ENCODE measurements around the gene PPP1R37.

PPP1R37 gene

DNA sequence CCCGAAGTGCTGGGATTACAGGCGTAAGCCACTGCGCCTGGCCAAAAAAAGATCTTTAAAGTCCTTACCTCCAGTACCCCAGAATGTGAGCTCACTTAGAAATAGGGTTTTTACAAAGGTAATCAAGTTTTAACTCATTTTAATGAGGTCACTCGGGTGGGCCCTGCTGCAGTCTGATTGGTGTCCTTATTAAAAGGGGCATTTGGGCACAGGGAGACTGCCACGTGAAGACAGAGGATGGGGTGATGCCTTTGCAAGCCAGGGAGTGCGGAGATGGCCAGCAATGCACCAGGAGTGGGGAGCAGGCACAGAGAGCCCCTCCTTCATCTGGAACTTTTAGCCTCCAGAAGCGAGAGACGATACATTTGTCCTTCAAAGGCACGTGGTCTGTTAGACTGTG is 56.1 kb downstream of the PPP1R37 start:
- H3K4me2 ChIP-seq, result no peak overlapping the region
- no peaks in the 10 kb centered on the region for H3K36me3 ChIP-seq (ENCODE audit: insufficient read depth)
- H3K4me1 ChIP-seq (ENCODE audit: low read depth, poor library complexity, severe bottlenecking), result no peaks in the 10 kb centered on the region
- H3K79me2 ChIP-seq (ENCODE audit: insufficient read depth, low read depth), result no peaks in the 10 kb centered on the region
- H3K4me3 ChIP-seq (IDR thresholded peaks at IDR 0.05; ENCODE audit: insufficient read depth, low read depth, low read length), result no peak overlapping the region
- no peaks in the 10 kb centered on the region for H3K27me3 ChIP-seq (ENCODE audit: insufficient read depth, low read depth)
- no peaks in the 10 kb centered on the region for H4K20me1 ChIP-seq (ENCODE audit: insufficient read depth)
- H3K9ac ChIP-seq, result no peak overlapping the region
- no peak overlapping the region for H3K27ac ChIP-seq
- TF ChIP-seq, protein P1, sequence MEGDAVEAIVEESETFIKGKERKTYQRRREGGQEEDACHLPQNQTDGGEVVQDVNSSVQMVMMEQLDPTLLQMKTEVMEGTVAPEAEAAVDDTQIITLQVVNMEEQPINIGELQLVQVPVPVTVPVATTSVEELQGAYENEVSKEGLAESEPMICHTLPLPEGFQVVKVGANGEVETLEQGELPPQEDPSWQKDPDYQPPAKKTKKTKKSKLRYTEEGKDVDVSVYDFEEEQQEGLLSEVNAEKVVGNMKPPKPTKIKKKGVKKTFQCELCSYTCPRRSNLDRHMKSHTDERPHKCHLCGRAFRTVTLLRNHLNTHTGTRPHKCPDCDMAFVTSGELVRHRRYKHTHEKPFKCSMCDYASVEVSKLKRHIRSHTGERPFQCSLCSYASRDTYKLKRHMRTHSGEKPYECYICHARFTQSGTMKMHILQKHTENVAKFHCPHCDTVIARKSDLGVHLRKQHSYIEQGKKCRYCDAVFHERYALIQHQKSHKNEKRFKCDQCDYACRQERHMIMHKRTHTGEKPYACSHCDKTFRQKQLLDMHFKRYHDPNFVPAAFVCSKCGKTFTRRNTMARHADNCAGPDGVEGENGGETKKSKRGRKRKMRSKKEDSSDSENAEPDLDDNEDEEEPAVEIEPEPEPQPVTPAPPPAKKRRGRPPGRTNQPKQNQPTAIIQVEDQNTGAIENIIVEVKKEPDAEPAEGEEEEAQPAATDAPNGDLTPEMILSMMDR (conservative IDR thresholded peaks at IDR 0.05; ENCODE audit: low read depth, low read length), result no peak
- H2AFZ ChIP-seq (ENCODE audit: low read depth), result no peak overlapping the region

DNA sequence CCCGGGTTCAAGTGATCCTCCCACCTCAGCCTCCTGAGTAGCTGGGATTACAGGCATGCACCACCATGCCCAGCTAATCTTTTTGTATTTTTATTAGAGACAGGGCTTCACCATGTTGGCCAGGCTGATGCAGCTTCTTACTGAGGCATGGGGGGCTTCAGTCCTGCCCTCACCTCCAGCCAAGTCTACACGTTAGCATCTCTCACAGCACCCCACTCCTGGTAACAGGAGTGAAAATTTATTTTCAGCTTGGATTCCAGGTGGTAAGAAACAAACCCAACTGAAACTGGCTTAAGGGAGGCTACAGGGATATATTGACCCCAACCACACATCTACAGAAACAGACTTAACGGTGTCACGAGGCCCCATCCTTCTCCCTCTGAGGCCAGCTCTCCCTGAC is 57.2 kb downstream of the PPP1R37 start:
- H3K9ac ChIP-seq, result no peak overlapping the region
- no peak overlapping the region for H3K27ac ChIP-seq
- no peaks in the 10 kb centered on the region for H3K4me1 ChIP-seq (ENCODE audit: low read depth, poor library complexity, severe bottlenecking)
- no peaks in the 10 kb centered on the region for H3K27me3 ChIP-seq (ENCODE audit: insufficient read depth, low read depth)
- H3K4me2 ChIP-seq, result no peak overlapping the region
- H2AFZ ChIP-seq (ENCODE audit: low read depth), result no peak overlapping the region
- no peaks in the 10 kb centered on the region for H3K79me2 ChIP-seq (ENCODE audit: insufficient read depth, low read depth)
- H3K36me3 ChIP-seq (ENCODE audit: insufficient read depth), result no peaks in the 10 kb centered on the region
- no peaks in the 10 kb centered on the region for H4K20me1 ChIP-seq (ENCODE audit: insufficient read depth)
- TF ChIP-seq, protein P1 (conservative IDR thresholded peaks at IDR 0.05; ENCODE audit: low read depth, low read length), result no peak
- no peak overlapping the region for H3K4me3 ChIP-seq (IDR thresholded peaks at IDR 0.05; ENCODE audit: insufficient read depth, low read depth, low read length)

DNA sequence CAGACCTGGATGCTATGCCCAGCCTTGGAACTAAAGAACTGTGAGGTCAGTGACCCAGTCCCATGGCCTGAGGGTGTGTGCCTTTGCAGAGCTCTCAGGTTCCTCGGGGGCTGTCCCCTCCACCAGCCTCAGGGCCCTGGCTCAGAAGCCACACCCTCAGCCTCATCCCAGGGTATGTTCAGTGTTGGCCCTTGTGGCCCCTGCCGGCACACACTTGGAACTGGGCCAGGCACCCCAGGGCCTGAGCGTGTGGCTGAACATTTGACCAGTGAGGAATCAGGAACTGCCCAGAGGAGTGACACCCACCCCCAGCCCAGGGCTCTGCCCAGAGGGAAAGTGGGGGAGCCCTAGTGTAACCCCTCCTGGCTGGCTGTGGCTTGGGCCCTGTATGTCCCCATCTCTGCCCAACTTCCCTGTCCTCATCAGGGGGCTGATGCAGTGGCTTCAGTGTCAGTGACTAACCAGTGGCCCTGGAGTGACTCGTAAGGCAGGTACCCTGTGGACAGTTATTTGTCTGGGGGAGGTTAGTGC is 57.8 kb downstream of the PPP1R37 start:
- no peak overlapping the region for H3K9ac ChIP-seq
- H3K4me1 ChIP-seq (ENCODE audit: low read depth, poor library complexity, severe bottlenecking), result no peaks in the 10 kb centered on the region
- no peak overlapping the region for H3K4me2 ChIP-seq
- H3K79me2 ChIP-seq (ENCODE audit: insufficient read depth, low read depth), result no peaks in the 10 kb centered on the region
- no peaks in the 10 kb centered on the region for H3K27me3 ChIP-seq (ENCODE audit: insufficient read depth, low read depth)
- TF ChIP-seq, protein P1 (conservative IDR thresholded peaks at IDR 0.05; ENCODE audit: low read depth, low read length), result no peak
- H3K27ac ChIP-seq, result no peak overlapping the region
- H3K36me3 ChIP-seq (ENCODE audit: insufficient read depth), result no peaks in the 10 kb centered on the region
- no peak overlapping the region for H2AFZ ChIP-seq (ENCODE audit: low read depth)
- no peaks in the 10 kb centered on the region for H4K20me1 ChIP-seq (ENCODE audit: insufficient read depth)
- H3K4me3 ChIP-seq (IDR thresholded peaks at IDR 0.05; ENCODE audit: insufficient read depth, low read depth, low read length), result no peak overlapping the region

DNA sequence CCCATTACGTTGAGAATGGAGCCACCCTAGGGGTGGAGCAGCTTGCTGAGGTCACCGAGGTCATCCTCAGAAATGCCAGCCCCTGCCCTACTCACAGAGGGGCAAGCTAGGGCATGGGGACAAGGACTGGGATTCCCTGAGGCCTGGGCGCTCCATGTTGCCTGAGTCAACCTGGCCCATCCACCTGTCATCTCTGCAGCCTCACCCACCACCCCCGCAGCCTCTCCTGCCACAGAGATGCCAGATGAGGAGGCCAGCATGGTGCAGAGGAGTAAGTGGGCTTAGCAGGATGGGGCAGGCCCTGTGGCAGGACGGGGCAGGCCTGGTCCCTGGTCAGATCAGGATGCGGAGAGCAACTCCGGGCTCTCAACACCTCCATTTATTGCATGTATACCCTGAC is 58.3 kb downstream of the PPP1R37 start:
- Histone ChIP-seq H3K4me1 (ENCODE audit: low read depth, poor library complexity, severe bottlenecking) (no peaks in the 10 kb centered on the region), H3K4me3 (IDR thresholded peaks at IDR 0.05; ENCODE audit: insufficient read depth, low read depth, low read length) (no peak overlapping the region), H2AFZ (ENCODE audit: low read depth) (no peak overlapping the region), H4K20me1 (ENCODE audit: insufficient read depth) (no peaks in the 10 kb centered on the region), H3K27ac (no peak overlapping the region), H3K9ac (no peak overlapping the region), H3K36me3 (ENCODE audit: insufficient read depth) (no peaks in the 10 kb centered on the region), H3K27me3 (ENCODE audit: insufficient read depth, low read depth) (no peaks in the 10 kb centered on the region), H3K4me2 (no peak overlapping the region), H3K79me2 (ENCODE audit: insufficient read depth, low read depth) (no peaks in the 10 kb centered on the region)
- TF ChIP-seq, protein P1 (conservative IDR thresholded peaks at IDR 0.05; ENCODE audit: low read depth, low read length), result no peak

All from KMS-11 (cell line).